GM23338 (cell line): ENCODE results near the gene SAFB. TPM values are rescaled to one million over a fixed set of nuclear protein-coding genes. Genes with fewer than 3 reads are reported as not detected.

Experiments used
- ATAC-seq: fragments of 200-7000 bp; cut with Tn5 transposase; 3 replicates; pipeline ENCODE4 v1.9.1; 2020
- DNase-seq: peaks from one replicate; pipeline ENCODE4 v3.0.0-alpha.2; 2015; ENCODE audit warnings: low spot score
- H2AFZ ChIP-seq: fragments of 200-600 bp; sonication (generic); 2 replicates; pipeline ENCODE4 v1.8.0; 2016; ENCODE audit warnings: antibody characterized with exemption, mild to moderate bottlenecking, moderate library complexity
- H3F3A ChIP-seq: fragments of 200-600 bp; sonication (generic); replicated peaks from 2 replicates; pipeline ENCODE4 v1.8.0; 2017; ENCODE audit warnings: antibody characterized with exemption, mixed run types, low read depth
- H3K27ac ChIP-seq: fragments of 200-600 bp; sonication (generic); 2 replicates; pipeline ENCODE4 v1.6.1; 2016; ENCODE audit warnings: low read depth
- H3K27me3 ChIP-seq: fragments of 200-600 bp; sonication (generic); 2 replicates; pipeline ENCODE4 v1.8.0; 2016; ENCODE audit warnings: mild to moderate bottlenecking, mixed run types, moderate library complexity; ENCODE audit not compliant: insufficient read depth
- H3K36me3 ChIP-seq: fragments of 200-600 bp; sonication (generic); 2 replicates; pipeline ENCODE4 v1.8.0; 2016; ENCODE audit warnings: mild to moderate bottlenecking; ENCODE audit not compliant: insufficient read depth
- H3K4me1 ChIP-seq: fragments of 200-600 bp; sonication (generic); 2 replicates; pipeline ENCODE4 v1.8.0; 2016; ENCODE audit warnings: mild to moderate bottlenecking, moderate library complexity; ENCODE audit not compliant: insufficient read depth
- H3K4me2 ChIP-seq: fragments of 200-600 bp; sonication (generic); 2 replicates; pipeline ENCODE4 v1.7.1; 2017; ENCODE audit warnings: mixed run types
- H3K4me3 ChIP-seq: fragments of 200-600 bp; sonication (generic); 2 replicates; pipeline ENCODE4 v1.6.1; 2016; ENCODE audit warnings: mixed run types
- H3K79me2 ChIP-seq: fragments of 200-600 bp; sonication (generic); replicated peaks from 2 replicates; pipeline ENCODE4 v1.8.0; 2017; ENCODE audit warnings: mild to moderate bottlenecking; ENCODE audit not compliant: insufficient read depth
- H3K9me2 ChIP-seq: fragments of 200-600 bp; sonication (generic); 2 replicates; pipeline ENCODE4 v1.8.0; 2017; ENCODE audit not compliant: insufficient read depth
- H4K20me1 ChIP-seq: fragments of 200-600 bp; sonication (generic); replicated peaks from 2 replicates; pipeline ENCODE4 v1.8.0; 2017; ENCODE audit warnings: mild to moderate bottlenecking; ENCODE audit not compliant: insufficient read depth
- H3K27ac Mint-ChIP-seq: 2 replicates; pipeline ENCODE4 v1.8.0; 2020; ENCODE audit warnings: inconsistent platforms, mild to moderate bottlenecking, moderate library complexity, mixed read lengths
- H3K27me3 Mint-ChIP-seq: 3 replicates; pipeline ENCODE4 v1.8.0; 2022; ENCODE audit warnings: low read depth, mild to moderate bottlenecking, moderate library complexity, mixed read lengths, inconsistent platforms; ENCODE audit not compliant: insufficient read depth, poor library complexity
- H3K36me3 Mint-ChIP-seq: 3 replicates; pipeline ENCODE4 v1.8.0; 2021; ENCODE audit warnings: low read depth, mild to moderate bottlenecking, inconsistent platforms, moderate library complexity, mixed read lengths
- H3K4me1 Mint-ChIP-seq: 3 replicates; pipeline ENCODE4 v1.8.0; 2020; ENCODE audit warnings: mild to moderate bottlenecking, inconsistent platforms, mixed read lengths
- H3K4me3 Mint-ChIP-seq: 3 replicates; pipeline ENCODE4 v1.8.0; 2021; ENCODE audit warnings: moderate library complexity, mild to moderate bottlenecking, inconsistent platforms, mixed read lengths
- H3K9me3 Mint-ChIP-seq: 3 replicates; pipeline ENCODE4 v1.8.0; 2020; ENCODE audit warnings: moderate library complexity, mild to moderate bottlenecking, inconsistent platforms, mixed read lengths
- CREB1 ChIP-seq: fragments of 250-450 bp; sonication (Bioruptor Pico); IDR thresholded peaks from 2 replicates; pipeline ENCODE4 v1.5.0; 2020; ENCODE audit warnings: low read depth, mild to moderate bottlenecking, moderate library complexity
- EZH2 ChIP-seq: fragments of 200-600 bp; sonication (generic); IDR thresholded peaks from one replicate; pipeline ENCODE4 v1.8.0; 2017; ENCODE audit warnings: antibody characterized with exemption, mild to moderate bottlenecking, low read depth; ENCODE audit not compliant: unreplicated experiment
- EZH2phosphoT487 ChIP-seq: fragments of 200-600 bp; sonication (generic); IDR thresholded peaks from one replicate; pipeline ENCODE4 v1.8.1; 2018; ENCODE audit warnings: antibody characterized with exemption; ENCODE audit not compliant: unreplicated experiment
- JUNB ChIP-seq: IDR thresholded peaks from one replicate; pipeline ENCODE4 v1.6.1; 2016; ENCODE audit warnings: antibody characterized with exemption; ENCODE audit not compliant: unreplicated experiment
- NANOG ChIP-seq: IDR thresholded peaks from 2 replicates; pipeline ENCODE4 v1.6.1; 2016; ENCODE audit warnings: antibody characterized with exemption, borderline replicate concordance
- POLR2AphosphoS5 ChIP-seq: IDR thresholded peaks from 2 replicates; pipeline ENCODE4 v1.6.1; 2016; ENCODE audit warnings: antibody characterized with exemption, low read depth
- STAT1 ChIP-seq: IDR thresholded peaks from one replicate; pipeline ENCODE4 v1.6.1; 2016; ENCODE audit warnings: antibody characterized with exemption; ENCODE audit not compliant: unreplicated experiment
- ZNF114 ChIP-seq: fragments of 250-450 bp; sonication (Bioruptor Pico); IDR thresholded peaks from 2 replicates; pipeline ENCODE4 v1.5.0; 2020; ENCODE audit warnings: mild to moderate bottlenecking, moderate library complexity
- ZNF331 ChIP-seq: fragments of 250-450 bp; sonication (Bioruptor Pico); IDR thresholded peaks from 2 replicates; pipeline ENCODE4 v1.5.0; 2020; ENCODE audit warnings: low read depth, mild to moderate bottlenecking, moderate library complexity
- polyA plus RNA-seq: library from polyadenylated mRNA; unstranded; fragments of >200 nt; fragmentation: Nextera tagmentation; extraction: Ambion mirVana; gene quantifications from 2 replicates; pipeline ENCODE4 v1.2.1, GENCODE V29; 2016
- total RNA-seq: library from RNA; depleted of rRNA; stranded (reverse); fragments of >200 nt; shearing (Covaris generic); gene quantifications from 2 replicates; pipeline ENCODE4 v1.2.3, GENCODE V29; 2014
- TF ChIP-seq, protein P1 (sequence below): IDR thresholded peaks from one replicate; pipeline ENCODE4 v1.6.1; 2018; ENCODE audit warnings: antibody characterized with exemption; ENCODE audit not compliant: unreplicated experiment
- TF ChIP-seq, protein P2 (sequence below): fragments of 250-450 bp; sonication (Bioruptor Pico); IDR thresholded peaks from 2 replicates; pipeline ENCODE4 v1.5.0; 2020; ENCODE audit warnings: mild to moderate bottlenecking, moderate library complexity
- TF ChIP-seq, protein P3 (sequence below): IDR thresholded peaks from 2 replicates; pipeline ENCODE4 v1.6.1; 2016; ENCODE audit warnings: antibody characterized with exemption
- TF ChIP-seq, protein P4 (sequence below), 2 experiments: fragments of 200-600 bp in 1 of 2; sonication (generic) in 1 of 2; conservative IDR thresholded peaks; 2 replicates each; pipeline versions ENCODE4 v1.5.1 to v1.6.1; 2016 to 2017; ENCODE audit warnings: antibody characterized with exemption in 2 of 2, low read depth in 2 of 2, mild to moderate bottlenecking in 2 of 2, moderate library complexity in 1 of 2

Gene SAFB
- total and polyA plus RNA-seq, 2 experiments from 2014 or later = 85.2 to 109 TPM

DNA sequence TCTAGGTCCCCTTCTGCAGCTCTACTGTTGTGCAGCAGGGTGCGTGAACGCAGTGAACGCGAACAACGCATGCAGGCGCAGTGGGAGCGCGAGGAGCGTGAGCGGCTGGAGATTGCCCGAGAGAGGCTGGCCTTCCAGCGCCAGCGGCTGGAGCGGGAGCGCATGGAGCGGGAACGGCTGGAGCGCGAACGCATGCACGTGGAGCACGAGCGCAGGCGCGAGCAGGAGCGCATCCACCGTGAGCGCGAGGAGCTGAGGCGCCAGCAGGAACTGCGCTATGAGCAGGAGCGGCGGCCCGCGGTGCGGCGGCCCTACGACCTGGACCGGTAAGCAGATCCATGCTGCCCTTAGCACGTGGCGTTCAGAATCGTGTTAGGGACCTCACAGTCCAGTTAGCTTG lies 38.6 kb downstream of the SAFB start:
- Histone ChIP-seq H4K20me1 (peaks cover 22% of the 10 kb centered on the region), H3K9me2 (no peaks in the 10 kb centered on the region), H3K79me2 (no peaks in the 10 kb centered on the region; the same call in 1 of the 2 replicates), H3K27me3 (no peaks in the 10 kb centered on the region), H3K4me2 (no peak overlapping the region), H3K36me3 (peaks cover 60% of the 10 kb centered on the region), H2AFZ (no peak overlapping the region), H3F3A (peaks cover 15% of the 10 kb centered on the region), H3K4me3 (no peak overlapping the region), H3K27ac (no peak overlapping the region), H3K4me1 (no peaks in the 10 kb centered on the region)
- Mint-ChIP-seq H3K4me1 (peaks cover 4% of the 10 kb centered on the region; the same call in 2 of the 3 replicates), H3K9me3 (no peaks in the 10 kb centered on the region), H3K27me3 (peaks cover 4% of the 10 kb centered on the region), H3K4me3 (no peak overlapping the region), H3K27ac (no peak overlapping the region; the same call in 1 of the 2 replicates), H3K36me3 (peaks cover 94% of the 10 kb centered on the region)
- TF ChIP-seq JUNB (no peak), NANOG (no peak), EZH2 (no peak), EZH2phosphoT487 (no peak), ZNF331 (CRISPR knock-in tag) (no peak), CREB1 (CRISPR knock-in tag) (no peak), ZNF114 (CRISPR knock-in tag) (no peak), STAT1 (no peak), POLR2AphosphoS5 (no peak)
- TF ChIP-seq, protein P1, sequence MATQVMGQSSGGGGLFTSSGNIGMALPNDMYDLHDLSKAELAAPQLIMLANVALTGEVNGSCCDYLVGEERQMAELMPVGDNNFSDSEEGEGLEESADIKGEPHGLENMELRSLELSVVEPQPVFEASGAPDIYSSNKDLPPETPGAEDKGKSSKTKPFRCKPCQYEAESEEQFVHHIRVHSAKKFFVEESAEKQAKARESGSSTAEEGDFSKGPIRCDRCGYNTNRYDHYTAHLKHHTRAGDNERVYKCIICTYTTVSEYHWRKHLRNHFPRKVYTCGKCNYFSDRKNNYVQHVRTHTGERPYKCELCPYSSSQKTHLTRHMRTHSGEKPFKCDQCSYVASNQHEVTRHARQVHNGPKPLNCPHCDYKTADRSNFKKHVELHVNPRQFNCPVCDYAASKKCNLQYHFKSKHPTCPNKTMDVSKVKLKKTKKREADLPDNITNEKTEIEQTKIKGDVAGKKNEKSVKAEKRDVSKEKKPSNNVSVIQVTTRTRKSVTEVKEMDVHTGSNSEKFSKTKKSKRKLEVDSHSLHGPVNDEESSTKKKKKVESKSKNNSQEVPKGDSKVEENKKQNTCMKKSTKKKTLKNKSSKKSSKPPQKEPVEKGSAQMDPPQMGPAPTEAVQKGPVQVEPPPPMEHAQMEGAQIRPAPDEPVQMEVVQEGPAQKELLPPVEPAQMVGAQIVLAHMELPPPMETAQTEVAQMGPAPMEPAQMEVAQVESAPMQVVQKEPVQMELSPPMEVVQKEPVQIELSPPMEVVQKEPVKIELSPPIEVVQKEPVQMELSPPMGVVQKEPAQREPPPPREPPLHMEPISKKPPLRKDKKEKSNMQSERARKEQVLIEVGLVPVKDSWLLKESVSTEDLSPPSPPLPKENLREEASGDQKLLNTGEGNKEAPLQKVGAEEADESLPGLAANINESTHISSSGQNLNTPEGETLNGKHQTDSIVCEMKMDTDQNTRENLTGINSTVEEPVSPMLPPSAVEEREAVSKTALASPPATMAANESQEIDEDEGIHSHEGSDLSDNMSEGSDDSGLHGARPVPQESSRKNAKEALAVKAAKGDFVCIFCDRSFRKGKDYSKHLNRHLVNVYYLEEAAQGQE = no peak
- TF ChIP-seq, protein P2, sequence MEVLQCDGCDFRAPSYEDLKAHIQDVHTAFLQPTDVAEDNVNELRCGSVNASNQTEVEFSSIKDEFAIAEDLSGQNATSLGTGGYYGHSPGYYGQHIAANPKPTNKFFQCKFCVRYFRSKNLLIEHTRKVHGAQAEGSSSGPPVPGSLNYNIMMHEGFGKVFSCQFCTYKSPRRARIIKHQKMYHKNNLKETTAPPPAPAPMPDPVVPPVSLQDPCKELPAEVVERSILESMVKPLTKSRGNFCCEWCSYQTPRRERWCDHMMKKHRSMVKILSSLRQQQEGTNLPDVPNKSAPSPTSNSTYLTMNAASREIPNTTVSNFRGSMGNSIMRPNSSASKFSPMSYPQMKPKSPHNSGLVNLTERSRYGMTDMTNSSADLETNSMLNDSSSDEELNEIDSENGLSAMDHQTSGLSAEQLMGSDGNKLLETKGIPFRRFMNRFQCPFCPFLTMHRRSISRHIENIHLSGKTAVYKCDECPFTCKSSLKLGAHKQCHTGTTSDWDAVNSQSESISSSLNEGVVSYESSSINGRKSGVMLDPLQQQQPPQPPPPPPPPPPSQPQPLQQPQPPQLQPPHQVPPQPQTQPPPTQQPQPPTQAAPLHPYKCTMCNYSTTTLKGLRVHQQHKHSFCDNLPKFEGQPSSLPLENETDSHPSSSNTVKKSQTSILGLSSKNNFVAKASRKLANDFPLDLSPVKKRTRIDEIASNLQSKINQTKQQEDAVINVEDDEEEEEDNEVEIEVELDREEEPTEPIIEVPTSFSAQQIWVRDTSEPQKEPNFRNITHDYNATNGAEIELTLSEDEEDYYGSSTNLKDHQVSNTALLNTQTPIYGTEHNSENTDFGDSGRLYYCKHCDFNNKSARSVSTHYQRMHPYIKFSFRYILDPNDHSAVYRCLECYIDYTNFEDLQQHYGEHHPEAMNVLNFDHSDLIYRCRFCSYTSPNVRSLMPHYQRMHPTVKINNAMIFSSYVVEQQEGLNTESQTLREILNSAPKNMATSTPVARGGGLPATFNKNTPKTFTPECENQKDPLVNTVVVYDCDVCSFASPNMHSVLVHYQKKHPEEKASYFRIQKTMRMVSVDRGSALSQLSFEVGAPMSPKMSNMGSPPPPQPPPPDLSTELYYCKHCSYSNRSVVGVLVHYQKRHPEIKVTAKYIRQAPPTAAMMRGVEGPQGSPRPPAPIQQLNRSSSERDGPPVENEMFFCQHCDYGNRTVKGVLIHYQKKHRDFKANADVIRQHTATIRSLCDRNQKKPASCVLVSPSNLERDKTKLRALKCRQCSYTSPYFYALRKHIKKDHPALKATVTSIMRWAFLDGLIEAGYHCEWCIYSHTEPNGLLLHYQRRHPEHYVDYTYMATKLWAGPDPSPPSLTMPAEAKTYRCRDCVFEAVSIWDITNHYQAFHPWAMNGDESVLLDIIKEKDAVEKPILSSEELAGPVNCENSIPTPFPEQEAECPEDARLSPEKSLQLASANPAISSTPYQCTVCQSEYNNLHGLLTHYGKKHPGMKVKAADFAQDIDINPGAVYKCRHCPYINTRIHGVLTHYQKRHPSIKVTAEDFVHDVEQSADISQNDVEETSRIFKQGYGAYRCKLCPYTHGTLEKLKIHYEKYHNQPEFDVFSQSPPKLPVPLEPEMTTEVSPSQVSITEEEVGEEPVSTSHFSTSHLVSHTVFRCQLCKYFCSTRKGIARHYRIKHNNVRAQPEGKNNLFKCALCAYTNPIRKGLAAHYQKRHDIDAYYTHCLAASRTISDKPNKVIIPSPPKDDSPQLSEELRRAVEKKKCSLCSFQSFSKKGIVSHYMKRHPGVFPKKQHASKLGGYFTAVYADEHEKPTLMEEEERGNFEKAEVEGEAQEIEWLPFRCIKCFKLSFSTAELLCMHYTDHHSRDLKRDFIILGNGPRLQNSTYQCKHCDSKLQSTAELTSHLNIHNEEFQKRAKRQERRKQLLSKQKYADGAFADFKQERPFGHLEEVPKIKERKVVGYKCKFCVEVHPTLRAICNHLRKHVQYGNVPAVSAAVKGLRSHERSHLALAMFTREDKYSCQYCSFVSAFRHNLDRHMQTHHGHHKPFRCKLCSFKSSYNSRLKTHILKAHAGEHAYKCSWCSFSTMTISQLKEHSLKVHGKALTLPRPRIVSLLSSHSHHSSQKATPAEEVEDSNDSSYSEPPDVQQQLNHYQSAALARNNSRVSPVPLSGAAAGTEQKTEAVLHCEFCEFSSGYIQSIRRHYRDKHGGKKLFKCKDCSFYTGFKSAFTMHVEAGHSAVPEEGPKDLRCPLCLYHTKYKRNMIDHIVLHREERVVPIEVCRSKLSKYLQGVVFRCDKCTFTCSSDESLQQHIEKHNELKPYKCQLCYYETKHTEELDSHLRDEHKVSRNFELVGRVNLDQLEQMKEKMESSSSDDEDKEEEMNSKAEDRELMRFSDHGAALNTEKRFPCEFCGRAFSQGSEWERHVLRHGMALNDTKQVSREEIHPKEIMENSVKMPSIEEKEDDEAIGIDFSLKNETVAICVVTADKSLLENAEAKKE (CRISPR knock-in tag) = no peak
- TF ChIP-seq, protein P3, sequence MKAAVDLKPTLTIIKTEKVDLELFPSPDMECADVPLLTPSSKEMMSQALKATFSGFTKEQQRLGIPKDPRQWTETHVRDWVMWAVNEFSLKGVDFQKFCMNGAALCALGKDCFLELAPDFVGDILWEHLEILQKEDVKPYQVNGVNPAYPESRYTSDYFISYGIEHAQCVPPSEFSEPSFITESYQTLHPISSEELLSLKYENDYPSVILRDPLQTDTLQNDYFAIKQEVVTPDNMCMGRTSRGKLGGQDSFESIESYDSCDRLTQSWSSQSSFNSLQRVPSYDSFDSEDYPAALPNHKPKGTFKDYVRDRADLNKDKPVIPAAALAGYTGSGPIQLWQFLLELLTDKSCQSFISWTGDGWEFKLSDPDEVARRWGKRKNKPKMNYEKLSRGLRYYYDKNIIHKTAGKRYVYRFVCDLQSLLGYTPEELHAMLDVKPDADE = no peak
- TF ChIP-seq, protein P4, sequence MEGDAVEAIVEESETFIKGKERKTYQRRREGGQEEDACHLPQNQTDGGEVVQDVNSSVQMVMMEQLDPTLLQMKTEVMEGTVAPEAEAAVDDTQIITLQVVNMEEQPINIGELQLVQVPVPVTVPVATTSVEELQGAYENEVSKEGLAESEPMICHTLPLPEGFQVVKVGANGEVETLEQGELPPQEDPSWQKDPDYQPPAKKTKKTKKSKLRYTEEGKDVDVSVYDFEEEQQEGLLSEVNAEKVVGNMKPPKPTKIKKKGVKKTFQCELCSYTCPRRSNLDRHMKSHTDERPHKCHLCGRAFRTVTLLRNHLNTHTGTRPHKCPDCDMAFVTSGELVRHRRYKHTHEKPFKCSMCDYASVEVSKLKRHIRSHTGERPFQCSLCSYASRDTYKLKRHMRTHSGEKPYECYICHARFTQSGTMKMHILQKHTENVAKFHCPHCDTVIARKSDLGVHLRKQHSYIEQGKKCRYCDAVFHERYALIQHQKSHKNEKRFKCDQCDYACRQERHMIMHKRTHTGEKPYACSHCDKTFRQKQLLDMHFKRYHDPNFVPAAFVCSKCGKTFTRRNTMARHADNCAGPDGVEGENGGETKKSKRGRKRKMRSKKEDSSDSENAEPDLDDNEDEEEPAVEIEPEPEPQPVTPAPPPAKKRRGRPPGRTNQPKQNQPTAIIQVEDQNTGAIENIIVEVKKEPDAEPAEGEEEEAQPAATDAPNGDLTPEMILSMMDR (conservative IDR thresholded peaks at IDR 0.05; ENCODE audit: low read depth in 2 of 2) = no peak
- no peak for DNase-seq
- ATAC-seq = no peak
